ENCODE measurements around the gene OR14K1.

Gene OR14K1

DNA sequence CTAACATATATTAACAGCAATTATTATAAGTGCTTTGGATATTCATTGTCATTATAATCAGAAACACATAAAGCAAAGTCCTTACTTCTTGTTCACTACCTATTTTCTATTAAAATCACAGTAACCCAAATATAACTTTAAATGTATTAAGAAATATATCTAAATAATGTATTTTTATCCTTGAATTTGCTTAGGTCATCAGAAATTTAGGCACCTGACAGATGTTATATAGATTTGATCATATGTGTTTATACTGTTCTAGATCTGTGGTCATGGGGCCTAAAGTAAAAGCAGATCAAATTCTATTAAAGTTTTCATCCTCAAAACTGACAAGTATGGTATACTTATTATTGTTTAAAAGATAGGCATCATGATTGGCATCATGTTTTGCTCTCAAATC lies 31.2 kb downstream of the OR14K1 start:
- TF ChIP-seq, protein P1, sequence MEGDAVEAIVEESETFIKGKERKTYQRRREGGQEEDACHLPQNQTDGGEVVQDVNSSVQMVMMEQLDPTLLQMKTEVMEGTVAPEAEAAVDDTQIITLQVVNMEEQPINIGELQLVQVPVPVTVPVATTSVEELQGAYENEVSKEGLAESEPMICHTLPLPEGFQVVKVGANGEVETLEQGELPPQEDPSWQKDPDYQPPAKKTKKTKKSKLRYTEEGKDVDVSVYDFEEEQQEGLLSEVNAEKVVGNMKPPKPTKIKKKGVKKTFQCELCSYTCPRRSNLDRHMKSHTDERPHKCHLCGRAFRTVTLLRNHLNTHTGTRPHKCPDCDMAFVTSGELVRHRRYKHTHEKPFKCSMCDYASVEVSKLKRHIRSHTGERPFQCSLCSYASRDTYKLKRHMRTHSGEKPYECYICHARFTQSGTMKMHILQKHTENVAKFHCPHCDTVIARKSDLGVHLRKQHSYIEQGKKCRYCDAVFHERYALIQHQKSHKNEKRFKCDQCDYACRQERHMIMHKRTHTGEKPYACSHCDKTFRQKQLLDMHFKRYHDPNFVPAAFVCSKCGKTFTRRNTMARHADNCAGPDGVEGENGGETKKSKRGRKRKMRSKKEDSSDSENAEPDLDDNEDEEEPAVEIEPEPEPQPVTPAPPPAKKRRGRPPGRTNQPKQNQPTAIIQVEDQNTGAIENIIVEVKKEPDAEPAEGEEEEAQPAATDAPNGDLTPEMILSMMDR (IDR thresholded peaks at IDR 0.05; ENCODE audit: extremely low read depth, missing control alignments), result no peak
- no peak for DNase-seq (ENCODE audit: low spot score)

All from GM20000 (cell line).